ENCODE results near the gene SNU13.

DNA sequence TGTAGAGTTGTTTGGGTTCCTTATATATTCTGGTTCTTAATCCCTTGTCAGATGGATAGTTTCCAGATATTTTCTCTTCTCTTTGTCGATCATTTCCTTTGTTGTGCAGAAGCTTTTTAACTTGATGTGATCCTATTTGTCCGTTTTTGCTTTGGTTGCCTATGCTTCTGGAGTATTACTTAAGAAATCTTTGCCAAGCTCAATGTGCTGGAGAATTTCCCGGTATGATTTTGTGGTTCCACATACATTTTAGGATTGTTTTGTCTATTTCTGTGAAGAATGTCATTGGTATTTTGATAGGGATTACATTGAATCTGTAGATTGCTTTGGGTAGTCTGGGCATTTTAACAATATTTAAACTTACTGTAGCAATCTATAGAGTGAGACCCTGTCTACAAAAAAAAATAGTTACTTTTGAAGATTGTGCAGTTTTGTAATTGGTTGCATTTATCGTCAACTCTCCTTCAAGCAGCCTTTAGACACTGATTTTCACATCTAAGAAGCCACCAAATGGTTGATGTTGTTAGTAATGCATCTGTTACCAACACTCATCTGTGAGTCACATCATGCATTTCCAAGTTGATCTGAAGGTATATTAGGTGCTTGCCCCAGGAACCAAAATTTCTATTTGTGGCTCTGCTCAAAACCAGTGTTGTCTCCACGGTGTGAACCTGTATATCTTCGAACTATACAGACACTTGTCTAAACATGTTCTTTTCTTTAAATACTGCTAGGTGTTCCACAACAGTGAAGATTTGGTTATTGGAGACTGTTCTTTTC, 46.1 kb downstream of the SNU13 start:
- TF ChIP-seq CTCF (IDR thresholded peaks at IDR 0.05): no peak
- no peak for TF ChIP-seq POLR2A (IDR thresholded peaks at IDR 0.05)
